ENCODE measurements around the gene MTOR. TPM values are rescaled to one million over a fixed set of nuclear protein-coding genes. Genes with fewer than 3 reads are reported as not detected.

The MTOR gene
- total and polyA plus RNA-seq, 2 experiments from 2014 or later, result 17.2 to 37.7 TPM

DNA sequence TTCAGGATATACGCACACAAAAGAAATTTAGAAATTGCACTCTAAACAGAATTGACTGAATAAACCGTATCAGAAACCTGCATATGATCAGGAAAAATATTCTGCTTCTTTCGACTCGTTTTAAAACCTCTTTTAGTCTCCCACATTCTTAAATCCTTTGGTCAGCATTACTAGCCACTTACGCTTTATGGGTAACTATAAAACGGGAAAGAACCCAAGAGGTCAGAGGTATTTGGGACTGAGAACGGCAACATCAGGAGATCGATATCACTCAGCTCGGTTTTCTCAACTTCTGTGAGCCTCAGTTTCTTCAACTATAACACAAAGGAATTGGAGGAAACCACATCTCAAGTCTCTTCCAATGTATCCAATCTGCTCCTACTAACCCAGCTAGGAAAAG lies 109.6 kb downstream of the MTOR start:
- Histone ChIP-seq H3K79me2 (no peaks in the 10 kb centered on the region), H3K27me3 (no peaks in the 10 kb centered on the region), H3K4me1 (ENCODE audit: insufficient read depth) (no peaks in the 10 kb centered on the region), H3K4me3 (no peak overlapping the region), H3K27ac (no peak overlapping the region), H3K9me3 (ENCODE audit: low read depth) (no peaks in the 10 kb centered on the region), H2AFZ (no peak overlapping the region), H3K36me3 (replicated peaks; ENCODE audit: insufficient read depth, low read depth) (no peaks in the 10 kb centered on the region), H3K9me2 (replicated peaks; ENCODE audit: insufficient read depth) (no peaks in the 10 kb centered on the region), H4K20me1 (ENCODE audit: insufficient read depth, poor library complexity, severe bottlenecking) (no peaks in the 10 kb centered on the region), H3K4me2 (no peak overlapping the region)
- no peak for DNase-seq (ENCODE audit: low spot score)
- TF ChIP-seq EZH2 (IDR thresholded peaks at IDR 0.05; ENCODE audit: borderline replicate concordance), result no peak
- TF ChIP-seq, protein P1, sequence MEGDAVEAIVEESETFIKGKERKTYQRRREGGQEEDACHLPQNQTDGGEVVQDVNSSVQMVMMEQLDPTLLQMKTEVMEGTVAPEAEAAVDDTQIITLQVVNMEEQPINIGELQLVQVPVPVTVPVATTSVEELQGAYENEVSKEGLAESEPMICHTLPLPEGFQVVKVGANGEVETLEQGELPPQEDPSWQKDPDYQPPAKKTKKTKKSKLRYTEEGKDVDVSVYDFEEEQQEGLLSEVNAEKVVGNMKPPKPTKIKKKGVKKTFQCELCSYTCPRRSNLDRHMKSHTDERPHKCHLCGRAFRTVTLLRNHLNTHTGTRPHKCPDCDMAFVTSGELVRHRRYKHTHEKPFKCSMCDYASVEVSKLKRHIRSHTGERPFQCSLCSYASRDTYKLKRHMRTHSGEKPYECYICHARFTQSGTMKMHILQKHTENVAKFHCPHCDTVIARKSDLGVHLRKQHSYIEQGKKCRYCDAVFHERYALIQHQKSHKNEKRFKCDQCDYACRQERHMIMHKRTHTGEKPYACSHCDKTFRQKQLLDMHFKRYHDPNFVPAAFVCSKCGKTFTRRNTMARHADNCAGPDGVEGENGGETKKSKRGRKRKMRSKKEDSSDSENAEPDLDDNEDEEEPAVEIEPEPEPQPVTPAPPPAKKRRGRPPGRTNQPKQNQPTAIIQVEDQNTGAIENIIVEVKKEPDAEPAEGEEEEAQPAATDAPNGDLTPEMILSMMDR (IDR thresholded peaks at IDR 0.05; ENCODE audit: poor library complexity), result no peak
- no peak for TF ChIP-seq EZH2phosphoT487 (IDR thresholded peaks at IDR 0.05; ENCODE audit: low read depth, severe bottlenecking, unreplicated experiment)
- WGBS (ENCODE audit: low lambda C conversion rate, missing lambda C conversion rate), result 85% methylated on average over 9 of the region's 9 CpGs

DNA sequence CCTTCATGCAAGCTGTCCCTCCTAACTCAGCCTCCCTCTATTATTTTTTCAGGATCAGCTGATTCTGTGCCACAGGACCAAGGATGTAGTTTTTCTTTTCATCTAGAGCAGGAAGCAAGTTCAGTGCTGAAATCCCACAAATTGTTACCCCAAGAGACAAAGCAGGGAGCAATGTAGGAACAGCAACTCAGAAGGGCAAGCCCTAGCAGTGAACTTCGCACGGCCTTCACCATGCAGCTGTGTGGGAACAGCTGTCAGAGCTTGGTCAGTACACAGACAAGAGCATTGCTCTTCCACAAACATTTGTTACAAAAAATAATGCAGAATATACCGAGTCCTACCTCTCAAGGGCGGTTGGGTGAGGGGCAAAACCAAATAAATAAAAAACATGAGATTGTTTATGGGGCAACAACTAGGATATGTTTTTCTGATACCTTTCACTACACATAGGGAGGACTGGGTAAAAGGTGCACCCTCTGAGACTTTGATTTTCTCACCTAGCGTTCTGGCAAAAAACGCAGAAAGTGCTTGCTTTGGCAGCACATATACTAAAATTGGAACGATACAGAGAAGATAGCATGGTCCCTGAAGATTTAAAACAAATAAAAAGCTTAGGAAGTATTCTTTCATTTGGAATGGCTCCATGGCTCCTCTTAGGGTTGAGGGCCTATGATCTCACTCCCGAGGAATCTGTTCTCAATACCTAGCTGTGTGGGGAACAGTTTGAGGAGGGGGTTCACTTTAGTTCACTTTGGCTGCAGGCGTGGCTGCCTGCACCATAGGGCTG lies 110.3 kb downstream of the MTOR start:
- H3K36me3 ChIP-seq (replicated peaks; ENCODE audit: insufficient read depth, low read depth), result no peaks in the 10 kb centered on the region
- DNase-seq (ENCODE audit: low spot score), result no peak
- H3K4me1 ChIP-seq (ENCODE audit: insufficient read depth), result no peaks in the 10 kb centered on the region
- no peak overlapping the region for H3K4me3 ChIP-seq
- WGBS (ENCODE audit: low lambda C conversion rate, missing lambda C conversion rate), result 93% methylated on average over 9 of the region's 9 CpGs
- H2AFZ ChIP-seq, result no peak overlapping the region
- no peak for TF ChIP-seq EZH2 (IDR thresholded peaks at IDR 0.05; ENCODE audit: borderline replicate concordance)
- TF ChIP-seq, protein P1 (IDR thresholded peaks at IDR 0.05; ENCODE audit: poor library complexity), result no peak
- H3K79me2 ChIP-seq, result no peaks in the 10 kb centered on the region
- no peak overlapping the region for H3K27ac ChIP-seq
- no peaks in the 10 kb centered on the region for H4K20me1 ChIP-seq (ENCODE audit: insufficient read depth, poor library complexity, severe bottlenecking)
- H3K27me3 ChIP-seq, result no peaks in the 10 kb centered on the region
- no peaks in the 10 kb centered on the region for H3K9me2 ChIP-seq (replicated peaks; ENCODE audit: insufficient read depth)
- no peak overlapping the region for H3K4me2 ChIP-seq
- H3K9me3 ChIP-seq (ENCODE audit: low read depth), result no peaks in the 10 kb centered on the region

DNA sequence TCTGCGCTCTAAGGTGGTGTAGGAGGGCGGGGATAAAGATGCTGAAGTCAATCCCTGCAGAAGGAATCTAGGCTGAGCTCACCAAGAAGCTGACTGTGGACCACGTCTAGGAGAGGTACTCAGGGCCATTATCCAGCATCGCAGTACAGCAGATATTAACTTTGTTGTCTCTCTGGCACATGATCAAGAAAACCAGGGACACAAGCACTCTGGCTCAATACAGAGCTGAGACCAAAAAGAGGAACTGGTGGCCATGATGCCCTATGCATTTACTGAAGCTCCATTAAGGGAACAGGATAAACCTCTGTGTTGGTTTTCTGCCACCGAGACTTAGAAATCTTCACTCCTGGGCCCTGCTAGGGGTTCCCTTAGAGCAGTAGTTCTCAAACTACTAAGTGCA lies 111.2 kb downstream of the MTOR start:
- Histone ChIP-seq H3K27me3 (no peaks in the 10 kb centered on the region), H3K79me2 (no peaks in the 10 kb centered on the region), H3K36me3 (replicated peaks; ENCODE audit: insufficient read depth, low read depth) (no peaks in the 10 kb centered on the region), H3K4me2 (no peak overlapping the region), H3K9me3 (ENCODE audit: low read depth) (no peaks in the 10 kb centered on the region), H4K20me1 (ENCODE audit: insufficient read depth, poor library complexity, severe bottlenecking) (no peaks in the 10 kb centered on the region), H3K4me1 (ENCODE audit: insufficient read depth) (no peaks in the 10 kb centered on the region), H3K27ac (no peak overlapping the region), H3K9me2 (replicated peaks; ENCODE audit: insufficient read depth) (no peaks in the 10 kb centered on the region), H2AFZ (no peak overlapping the region), H3K4me3 (no peak overlapping the region)
- no peak for DNase-seq (ENCODE audit: low spot score)
- 95% methylated on average over 5 of the region's 5 CpGs for WGBS (ENCODE audit: low lambda C conversion rate, missing lambda C conversion rate)
- TF ChIP-seq, protein P1 (IDR thresholded peaks at IDR 0.05; ENCODE audit: poor library complexity), result no peak
- TF ChIP-seq EZH2 (IDR thresholded peaks at IDR 0.05; ENCODE audit: borderline replicate concordance) (no peak), EZH2phosphoT487 (IDR thresholded peaks at IDR 0.05; ENCODE audit: low read depth, severe bottlenecking, unreplicated experiment) (no peak)
